Measurements from ENCODE around the gene SATB2.

SATB2 gene

DNA sequence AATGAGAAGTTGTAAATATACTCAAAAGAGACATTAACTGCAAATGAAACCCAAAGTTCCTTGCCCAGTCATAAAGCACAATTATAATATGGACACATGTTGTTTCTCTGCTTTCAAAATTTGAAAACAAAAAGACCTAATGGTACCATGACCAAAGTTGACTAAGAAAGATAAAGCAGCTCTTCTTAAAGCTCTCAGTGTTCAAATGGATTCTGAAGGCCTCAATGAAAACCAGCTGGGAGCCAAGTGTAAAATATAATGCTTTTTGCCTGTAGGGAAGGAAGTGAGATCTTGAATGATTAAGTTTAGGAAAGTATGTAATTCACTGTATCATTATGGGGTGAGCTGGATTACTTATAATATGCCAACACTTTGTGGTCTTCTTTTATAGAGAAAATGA lies 178.6 kb downstream of the SATB2 start:
- H3K27ac ChIP-seq = no peak overlapping the region
- DNase-seq (ENCODE audit: low read depth, low spot score) = no peak

DNA sequence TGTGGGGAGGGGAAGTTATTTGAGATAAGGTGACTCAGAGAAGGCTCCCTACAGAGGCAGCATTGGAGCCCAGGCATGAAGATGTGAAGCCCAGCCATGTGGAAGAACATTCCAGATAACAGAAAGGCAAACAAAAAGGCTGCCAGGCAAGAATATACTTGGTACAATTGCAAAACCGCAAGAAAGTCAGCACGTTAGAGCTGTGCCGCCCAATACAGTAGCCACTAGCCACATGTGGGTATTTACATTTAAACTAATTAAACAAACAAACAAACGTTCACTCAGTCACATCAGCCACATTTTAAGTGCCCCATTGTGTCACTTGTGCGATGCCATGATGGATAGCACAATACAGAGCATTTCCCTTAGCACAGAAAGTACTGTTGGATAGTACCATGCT lies 179.6 kb downstream of the SATB2 start:
- H3K27ac ChIP-seq = no peak overlapping the region
- peak; percentile 33 for DNase-seq (ENCODE audit: low read depth, low spot score)

DNA sequence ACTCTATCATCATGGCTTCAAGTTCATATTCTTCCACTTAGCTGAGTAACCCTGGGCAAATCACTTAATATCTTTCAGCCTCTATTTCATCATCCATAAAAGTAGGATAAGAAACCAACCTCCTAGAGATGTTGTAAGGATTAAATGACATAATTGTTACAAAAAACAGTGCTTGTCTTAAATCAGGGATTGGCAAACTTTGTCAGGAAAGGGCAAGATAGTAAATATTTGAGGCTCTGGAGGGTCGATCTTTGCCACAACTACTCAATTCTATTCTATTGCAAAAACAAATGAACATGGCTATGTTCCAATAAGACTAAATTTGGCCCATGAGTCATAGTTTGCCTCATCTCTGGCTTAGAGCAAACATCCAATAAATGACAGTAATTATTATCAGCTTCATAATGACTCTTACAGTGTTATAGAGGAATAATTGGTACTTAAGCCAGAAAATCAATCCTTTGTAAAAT lies 184.7 kb downstream of the SATB2 start:
- no peak overlapping the region for H3K27ac ChIP-seq
- no peak for DNase-seq (ENCODE audit: low read depth, low spot score)

DNA sequence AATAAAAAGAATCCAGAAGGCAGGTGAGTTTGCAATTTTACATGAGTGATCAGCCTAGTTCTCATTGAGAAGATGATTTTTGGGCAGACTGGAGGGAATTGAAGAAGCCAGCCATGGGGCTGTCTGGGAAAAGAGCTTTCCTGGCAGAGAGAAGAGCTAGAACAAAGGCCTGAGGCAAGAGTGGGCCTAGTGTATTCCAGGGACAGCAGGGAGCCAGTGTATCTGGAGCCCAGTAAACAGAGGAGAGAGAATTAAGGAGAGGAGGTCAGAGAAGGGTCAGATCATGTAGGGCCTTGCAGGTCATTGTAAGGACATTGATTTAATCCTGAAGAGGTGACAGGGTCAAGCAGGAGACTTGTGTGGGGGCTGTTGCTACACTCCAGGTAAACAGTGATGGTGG lies 195.8 kb downstream of the SATB2 start:
- H3K27ac ChIP-seq = no peak overlapping the region
- no peak for DNase-seq (ENCODE audit: low read depth, low spot score)

DNA sequence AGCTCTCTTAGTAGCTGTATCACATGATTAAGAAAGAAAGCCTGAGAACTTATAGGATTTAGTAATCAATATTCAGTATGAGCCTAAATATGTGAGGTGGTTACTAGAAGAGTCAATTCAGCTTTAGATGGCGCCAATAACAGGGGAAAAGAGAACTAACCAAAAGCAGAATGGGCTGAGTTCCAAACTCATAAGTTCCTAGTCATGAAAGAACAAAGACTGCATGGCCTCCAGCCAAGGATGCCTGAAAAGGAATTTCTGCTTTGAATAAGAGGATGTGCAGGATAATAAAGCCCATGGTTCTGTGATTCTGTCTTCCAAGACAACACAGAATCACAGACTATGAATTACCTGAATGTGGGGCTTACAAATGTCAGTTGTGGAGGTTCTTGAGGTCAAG lies 196.5 kb downstream of the SATB2 start:
- no peak for DNase-seq (ENCODE audit: low read depth, low spot score)
- H3K27ac ChIP-seq = no peak overlapping the region

DNA sequence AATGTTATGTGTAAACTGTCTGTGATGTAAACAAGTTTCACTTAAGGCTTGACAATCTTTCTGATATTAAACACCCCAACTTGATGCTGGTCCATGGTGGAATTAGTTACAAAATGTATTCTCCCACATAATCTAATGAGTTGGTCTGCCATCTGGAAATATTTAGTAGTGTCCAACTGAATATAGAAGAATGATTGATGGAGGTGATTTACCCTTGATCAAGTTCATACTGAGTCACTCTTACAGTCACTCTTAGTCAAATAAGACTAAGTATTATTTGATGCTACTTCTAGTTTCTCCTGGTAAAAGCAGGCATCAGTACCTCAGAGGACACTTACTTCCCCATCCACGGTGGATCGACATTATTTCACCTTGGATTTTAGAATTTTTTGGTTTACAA lies 198.1 kb downstream of the SATB2 start:
- H3K27ac ChIP-seq = no peak overlapping the region
- no peak for DNase-seq (ENCODE audit: low read depth, low spot score)

DNA sequence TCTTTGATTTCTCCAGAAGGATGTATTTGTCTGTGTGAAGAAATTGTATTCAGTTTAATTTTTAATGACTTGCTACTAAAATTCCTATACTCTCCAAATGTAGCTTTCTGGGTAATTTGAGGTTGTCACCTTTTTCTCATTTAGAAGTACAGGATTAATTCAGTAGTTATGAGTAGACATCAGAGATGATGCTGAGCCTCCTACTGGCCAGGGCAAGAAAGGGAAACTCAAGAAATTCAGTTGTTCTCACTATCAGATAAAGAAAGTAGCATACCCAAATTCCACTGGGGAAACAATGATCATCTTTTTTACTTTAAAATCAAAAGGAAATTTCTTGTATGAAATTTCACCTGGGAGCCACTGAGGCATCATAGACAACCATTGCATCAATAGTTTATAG lies 199.4 kb downstream of the SATB2 start:
- no peak for DNase-seq (ENCODE audit: low read depth, low spot score)
- no peak overlapping the region for H3K27ac ChIP-seq

DNA sequence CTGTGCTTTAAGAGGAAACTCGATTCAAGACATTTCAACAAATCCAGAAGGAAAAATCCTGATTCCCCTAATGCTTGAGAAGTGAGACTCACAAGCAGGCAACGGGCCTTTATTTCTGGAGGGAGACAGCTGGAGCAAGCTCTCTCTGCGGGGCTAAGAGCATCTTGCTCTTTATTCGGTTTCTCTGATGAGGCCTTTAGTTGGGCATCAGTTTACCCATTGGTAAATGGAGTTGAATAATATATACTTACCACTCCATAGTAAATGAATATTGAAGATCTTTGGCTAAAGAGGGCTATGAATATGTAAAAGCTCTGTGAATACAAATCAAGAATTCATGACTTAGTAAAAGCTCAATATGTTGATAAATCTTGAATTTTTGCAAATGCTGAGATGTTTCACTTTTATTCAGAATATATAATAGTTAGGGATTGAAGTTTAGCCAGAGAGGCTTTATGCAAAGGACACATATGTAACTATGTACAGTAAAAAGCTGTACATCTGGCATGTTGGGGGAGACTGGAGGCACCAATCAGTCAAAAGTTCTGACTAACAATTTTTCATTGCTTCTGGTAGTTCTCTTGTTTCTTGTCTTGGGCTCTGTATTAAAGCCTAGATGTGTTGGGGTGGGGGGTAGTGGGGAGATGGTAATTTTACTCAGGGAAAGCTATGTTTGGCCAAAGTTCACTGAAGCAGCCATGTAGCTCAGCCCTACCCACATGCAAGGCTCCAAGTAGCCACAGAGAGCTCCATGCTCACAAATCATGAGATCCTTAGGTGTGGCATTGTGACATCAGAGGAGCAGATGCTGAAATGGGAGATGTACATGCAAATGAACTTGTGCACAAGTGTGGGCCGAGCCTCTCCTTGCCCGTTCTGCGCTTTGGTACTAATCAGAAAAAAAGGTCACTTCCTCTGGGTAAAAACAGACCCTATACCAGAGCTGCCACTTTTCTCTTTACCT lies 200.2 kb downstream of the SATB2 start:
- DNase-seq (ENCODE audit: low read depth, low spot score) = no peak
- no peak overlapping the region for H3K27ac ChIP-seq

DNA sequence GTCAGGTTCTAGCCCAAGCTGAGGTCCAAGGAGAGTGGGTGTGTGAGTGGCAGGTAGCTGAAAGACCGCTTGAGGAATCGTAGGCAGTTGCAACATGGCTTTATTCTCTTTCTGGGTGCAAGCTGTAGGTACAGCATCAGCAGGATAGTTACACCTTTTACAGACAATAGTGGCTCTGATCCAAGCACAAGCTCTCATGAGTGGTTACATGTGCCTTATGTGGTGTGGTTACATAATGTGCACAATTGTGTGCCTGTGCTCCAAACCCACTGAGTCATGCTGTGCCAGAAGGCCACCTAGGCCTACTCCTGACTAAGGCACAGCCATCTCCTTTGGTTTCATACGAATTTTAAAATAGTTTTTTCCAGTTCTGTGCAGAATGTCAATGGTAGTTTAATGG lies 227.6 kb downstream of the SATB2 start:
- H3K27ac ChIP-seq = no peak overlapping the region
- peak; percentile 24 for DNase-seq (ENCODE audit: low read depth, low spot score)

DNA sequence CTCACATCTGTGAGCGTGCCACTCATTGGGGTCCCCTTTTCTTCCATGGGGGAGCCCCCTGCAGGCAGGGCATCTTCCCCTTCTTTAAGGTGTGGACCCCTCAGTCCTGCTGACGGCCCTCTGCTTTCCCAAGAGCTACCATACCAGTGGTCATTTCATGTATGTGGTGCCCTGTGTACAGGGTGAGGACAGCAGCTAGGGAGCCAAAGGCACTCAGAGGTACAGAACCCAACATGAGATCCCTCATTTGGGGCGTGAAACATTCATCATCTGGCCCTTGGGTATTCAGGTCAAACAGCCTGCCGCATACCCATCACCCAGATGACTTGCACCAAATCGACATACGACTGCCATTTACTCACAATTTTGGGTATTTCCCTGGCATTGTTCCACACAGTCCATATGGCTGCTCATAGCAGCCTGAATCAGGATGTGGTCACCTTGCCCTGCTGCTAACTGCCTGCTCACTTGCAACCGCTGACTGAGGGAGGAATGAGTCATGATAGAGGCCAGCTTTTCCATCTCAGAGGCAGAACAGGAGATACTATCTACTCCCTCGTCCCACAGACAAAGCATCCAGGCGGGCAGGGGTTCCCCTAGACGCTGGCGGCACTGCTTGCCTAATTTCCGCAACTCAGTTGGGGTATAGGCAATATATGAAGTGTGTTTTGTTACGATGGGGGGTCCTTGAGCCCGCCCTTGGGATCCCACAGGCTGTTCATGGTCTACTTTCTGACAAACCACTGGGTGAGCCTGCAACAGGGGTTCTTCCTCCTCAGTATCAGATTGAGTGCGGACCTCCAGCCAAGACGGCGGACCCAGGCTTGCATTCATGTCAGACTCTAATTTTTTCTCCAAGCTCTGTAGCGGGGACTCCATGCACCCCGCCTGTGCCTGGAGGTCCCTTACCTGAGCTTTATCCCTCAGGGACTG lies 228.6 kb downstream of the SATB2 start:
- H3K27ac ChIP-seq = no peak overlapping the region
- peak; percentile 84 for DNase-seq (ENCODE audit: low read depth, low spot score)

DNA sequence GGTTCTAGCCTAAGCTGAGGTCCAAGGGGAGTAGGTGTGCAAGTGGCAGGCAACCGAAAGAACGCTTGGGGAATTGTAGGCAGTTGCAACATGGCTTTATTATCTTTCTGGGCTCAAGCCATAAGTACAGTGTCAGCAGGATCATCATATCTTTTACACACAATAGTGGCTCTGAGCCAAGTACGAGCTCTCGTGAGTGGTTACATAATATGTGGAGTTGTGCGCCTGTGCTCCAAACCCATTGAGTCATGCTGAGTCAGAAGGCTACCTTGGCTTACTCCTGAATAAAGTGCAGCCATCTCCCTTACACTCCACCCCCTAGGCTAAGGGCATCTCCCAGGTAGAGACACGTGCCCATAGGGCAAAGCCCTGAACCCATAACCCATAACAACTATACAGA lies 233.9 kb downstream of the SATB2 start:
- DNase-seq (ENCODE audit: low read depth, low spot score) = peak; percentile 71
- no peak overlapping the region for H3K27ac ChIP-seq

DNA sequence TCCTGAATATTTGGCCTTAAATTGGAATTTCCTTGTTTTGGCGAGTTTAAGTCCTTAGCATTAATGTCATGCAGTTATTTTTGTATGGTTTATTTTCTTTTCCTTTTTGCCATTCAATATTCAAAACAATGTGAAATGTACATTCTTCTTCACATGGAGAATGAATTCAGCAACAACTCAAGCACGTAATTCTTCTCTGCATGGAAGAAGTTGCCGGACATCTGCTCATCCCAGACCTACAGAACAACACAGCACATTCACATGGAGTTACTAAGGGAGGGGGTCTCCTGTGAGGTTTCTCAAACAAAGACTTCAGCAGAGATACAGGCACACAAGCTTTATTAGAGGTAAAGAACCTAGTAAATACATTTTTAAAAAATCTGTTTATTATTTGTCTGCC lies 236.8 kb downstream of the SATB2 start:
- no peak overlapping the region for H3K27ac ChIP-seq
- DNase-seq (ENCODE audit: low read depth, low spot score) = no peak

DNA sequence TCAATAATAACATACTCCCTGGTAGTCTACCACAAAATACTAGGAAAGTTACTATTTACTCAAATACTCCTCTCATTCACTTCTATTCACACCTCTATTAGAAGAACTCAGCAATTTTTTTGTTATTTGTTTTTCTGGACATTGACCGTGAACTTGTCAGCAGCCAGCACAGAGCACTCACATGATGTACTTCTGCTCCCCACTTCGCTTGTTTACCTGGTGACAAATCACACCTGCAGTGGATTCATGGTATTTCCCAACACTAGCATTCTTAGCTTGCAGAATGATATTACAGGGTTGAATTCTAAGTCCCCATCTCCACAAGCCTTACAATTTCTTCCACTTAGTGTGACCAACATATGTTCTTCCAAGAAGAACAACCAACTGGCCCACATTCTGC lies 238.2 kb downstream of the SATB2 start:
- no peak overlapping the region for H3K27ac ChIP-seq
- no peak for DNase-seq (ENCODE audit: low read depth, low spot score)
